Nephron progenitor cell (in vitro differentiated cells): ENCODE data around the gene PIK3C3.
"Not testable (repeated sequence)": the region's sequence is repeated elsewhere in the genome, so short reads cannot be mapped to it uniquely, and the experiment has no call there.

Experiments used
- DNase-seq: peaks from one replicate; pipeline ENCODE4 v3.0.0; 2021
- H3K27ac Mint-ChIP-seq: 2 replicates; pipeline ENCODE4 v1.8.0; 2021; ENCODE audit warnings: mild to moderate bottlenecking, moderate library complexity, mixed read lengths
- H3K27me3 Mint-ChIP-seq: 2 replicates; pipeline ENCODE4 v1.8.0; 2021; ENCODE audit warnings: mild to moderate bottlenecking, low read depth, mixed read lengths; ENCODE audit not compliant: poor library complexity
- H3K36me3 Mint-ChIP-seq: 2 replicates; pipeline ENCODE4 v1.8.0; 2021; ENCODE audit warnings: low read depth, mixed read lengths
- H3K4me1 Mint-ChIP-seq: 2 replicates; pipeline ENCODE4 v1.8.0; 2021; ENCODE audit warnings: mixed read lengths
- H3K4me3 Mint-ChIP-seq: 2 replicates; pipeline ENCODE4 v1.8.0; 2021; ENCODE audit warnings: mild to moderate bottlenecking, moderate library complexity, mixed read lengths
- H3K9me3 Mint-ChIP-seq: 2 replicates; pipeline ENCODE4 v1.8.0; 2021; ENCODE audit warnings: mild to moderate bottlenecking, moderate library complexity, mixed read lengths
- TF ChIP-seq, protein P1 (sequence below): fragments of 200-600 bp; sonication (generic); IDR thresholded peaks from 2 replicates; pipeline ENCODE4 v1.5.0; 2021; ENCODE audit warnings: antibody characterized with exemption

Gene PIK3C3

DNA sequence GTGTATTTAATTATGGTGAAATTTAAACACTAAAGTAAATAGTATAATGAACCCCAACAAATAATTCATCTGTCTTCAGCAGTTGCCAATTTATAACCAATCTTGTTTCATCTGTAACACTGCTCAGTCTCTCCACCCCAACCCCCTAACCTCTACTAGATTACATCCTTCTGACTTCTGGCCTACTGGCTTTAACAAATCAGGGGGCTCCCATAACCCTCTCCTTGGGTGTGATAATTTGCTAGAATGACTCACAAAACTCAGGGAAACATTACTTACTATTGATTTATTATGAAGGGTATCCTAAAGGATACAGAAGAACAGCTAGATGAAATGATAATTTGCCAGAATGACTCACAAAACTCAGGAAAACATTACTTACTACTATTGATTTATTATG, 50.7 kb downstream of the PIK3C3 start:
- TF ChIP-seq, protein P1, sequence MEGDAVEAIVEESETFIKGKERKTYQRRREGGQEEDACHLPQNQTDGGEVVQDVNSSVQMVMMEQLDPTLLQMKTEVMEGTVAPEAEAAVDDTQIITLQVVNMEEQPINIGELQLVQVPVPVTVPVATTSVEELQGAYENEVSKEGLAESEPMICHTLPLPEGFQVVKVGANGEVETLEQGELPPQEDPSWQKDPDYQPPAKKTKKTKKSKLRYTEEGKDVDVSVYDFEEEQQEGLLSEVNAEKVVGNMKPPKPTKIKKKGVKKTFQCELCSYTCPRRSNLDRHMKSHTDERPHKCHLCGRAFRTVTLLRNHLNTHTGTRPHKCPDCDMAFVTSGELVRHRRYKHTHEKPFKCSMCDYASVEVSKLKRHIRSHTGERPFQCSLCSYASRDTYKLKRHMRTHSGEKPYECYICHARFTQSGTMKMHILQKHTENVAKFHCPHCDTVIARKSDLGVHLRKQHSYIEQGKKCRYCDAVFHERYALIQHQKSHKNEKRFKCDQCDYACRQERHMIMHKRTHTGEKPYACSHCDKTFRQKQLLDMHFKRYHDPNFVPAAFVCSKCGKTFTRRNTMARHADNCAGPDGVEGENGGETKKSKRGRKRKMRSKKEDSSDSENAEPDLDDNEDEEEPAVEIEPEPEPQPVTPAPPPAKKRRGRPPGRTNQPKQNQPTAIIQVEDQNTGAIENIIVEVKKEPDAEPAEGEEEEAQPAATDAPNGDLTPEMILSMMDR: no peak
- no peaks in the 10 kb centered on the region for H3K27me3 Mint-ChIP-seq
- DNase-seq: no peak
- peaks cover 69% of the 10 kb centered on the region for H3K36me3 Mint-ChIP-seq
- no peaks in the 10 kb centered on the region for H3K9me3 Mint-ChIP-seq
- H3K4me1 Mint-ChIP-seq: no peaks in the 10 kb centered on the region
- H3K4me3 Mint-ChIP-seq: no peak overlapping the region
- peak overlapping the region; percentile 61 for H3K27ac Mint-ChIP-seq

DNA sequence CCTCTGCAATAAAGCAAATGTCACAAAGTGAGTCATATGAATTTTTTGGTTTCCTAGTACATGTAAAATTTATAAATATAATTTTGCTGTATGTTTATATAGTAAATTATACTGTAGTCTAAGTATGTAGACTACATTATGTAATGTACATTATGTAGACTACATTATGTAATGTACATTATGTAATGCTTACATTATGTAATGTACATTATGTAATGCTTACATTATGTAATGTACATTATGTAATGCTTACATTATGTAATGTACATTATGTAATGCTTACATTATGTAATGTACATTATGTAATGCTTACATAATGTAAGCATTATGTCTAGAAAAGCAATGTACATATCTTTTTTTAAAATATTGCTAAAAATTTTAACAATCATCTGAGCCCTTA, 54.4 kb downstream of the PIK3C3 start:
- H3K27me3 Mint-ChIP-seq, DNase-seq, H3K27ac Mint-ChIP-seq, H3K4me3 Mint-ChIP-seq, H3K4me1 Mint-ChIP-seq, H3K9me3 Mint-ChIP-seq: not testable (repeated sequence)
- H3K36me3 Mint-ChIP-seq: peaks cover 64% of the 10 kb centered on the region

DNA sequence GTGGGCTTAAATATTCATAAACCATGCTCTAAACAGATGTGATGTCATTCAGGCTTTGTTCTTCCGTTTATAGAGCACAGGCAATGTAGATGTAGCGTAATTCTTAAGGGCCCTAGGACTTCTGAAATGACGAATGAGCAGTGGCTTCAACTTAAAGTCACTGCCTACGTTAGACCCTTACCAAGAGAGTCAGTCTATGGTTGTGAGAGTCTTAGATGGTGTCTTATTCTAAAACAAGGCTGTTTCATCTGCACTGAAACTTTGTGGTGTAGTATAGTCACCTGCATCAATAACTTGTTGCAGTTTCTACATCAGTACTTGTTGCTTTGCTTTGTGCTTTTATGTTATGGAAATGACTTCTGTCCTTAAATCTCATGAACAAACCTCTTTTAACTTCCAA, 56.0 kb downstream of the PIK3C3 start:
- TF ChIP-seq, protein P1: no peak
- no peak for DNase-seq
- Mint-ChIP-seq H3K27me3 (no peaks in the 10 kb centered on the region), H3K27ac (no peak overlapping the region), H3K36me3 (peaks cover 61% of the 10 kb centered on the region), H3K4me1 (no peaks in the 10 kb centered on the region), H3K4me3 (no peak overlapping the region), H3K9me3 (no peaks in the 10 kb centered on the region)

DNA sequence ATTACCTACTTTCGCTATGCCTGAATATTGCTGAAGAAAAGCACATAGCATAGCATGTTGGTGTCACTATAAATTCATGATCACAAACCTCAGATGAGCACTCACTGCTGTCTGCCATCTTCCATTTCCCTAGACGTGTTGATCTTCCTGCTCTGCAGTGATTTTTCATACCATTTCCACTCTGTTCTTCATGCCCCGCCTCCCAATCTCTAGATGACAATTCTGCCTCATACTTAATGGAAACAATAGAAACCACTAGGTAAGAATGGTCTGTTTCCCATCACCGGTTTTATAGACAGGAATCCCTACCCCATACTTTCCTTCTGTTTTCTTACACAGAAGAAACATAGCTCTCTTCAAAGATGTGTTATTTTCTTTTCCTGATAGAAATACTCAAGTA, 63.8 kb downstream of the PIK3C3 start:
- TF ChIP-seq, protein P1: no peak
- H3K4me1 Mint-ChIP-seq: peaks cover 10% of the 10 kb centered on the region
- H3K4me3 Mint-ChIP-seq: no peak overlapping the region
- H3K9me3 Mint-ChIP-seq: no peaks in the 10 kb centered on the region
- no peak for DNase-seq
- H3K27ac Mint-ChIP-seq: no peak overlapping the region
- no peaks in the 10 kb centered on the region for H3K27me3 Mint-ChIP-seq
- H3K36me3 Mint-ChIP-seq: peaks cover 27% of the 10 kb centered on the region

DNA sequence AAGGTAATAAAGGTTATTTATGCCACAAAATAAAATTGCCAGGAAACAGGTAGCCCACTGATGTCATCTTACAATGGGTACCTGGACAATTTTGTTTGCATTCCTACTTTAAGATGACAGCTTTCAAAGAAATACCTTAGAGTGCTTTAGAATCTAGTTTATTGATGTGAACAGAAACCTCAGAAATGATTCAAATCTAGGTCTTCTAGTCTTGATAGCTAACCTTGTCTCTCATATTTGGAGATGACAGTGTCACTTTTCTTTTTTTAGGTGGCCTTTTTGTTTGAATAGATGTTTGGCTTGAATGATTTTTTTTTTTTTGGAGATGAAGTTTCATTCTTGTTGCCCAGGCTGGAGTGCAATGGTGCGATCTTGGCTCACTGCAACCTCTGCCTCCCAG, 69.1 kb downstream of the PIK3C3 start:
- H3K9me3 Mint-ChIP-seq: no peaks in the 10 kb centered on the region
- DNase-seq: no peak
- TF ChIP-seq, protein P1: no peak
- H3K36me3 Mint-ChIP-seq: peaks cover 13% of the 10 kb centered on the region
- H3K27me3 Mint-ChIP-seq: no peaks in the 10 kb centered on the region
- no peak overlapping the region for H3K27ac Mint-ChIP-seq
- no peak overlapping the region for H3K4me3 Mint-ChIP-seq
- peaks cover 10% of the 10 kb centered on the region for H3K4me1 Mint-ChIP-seq

DNA sequence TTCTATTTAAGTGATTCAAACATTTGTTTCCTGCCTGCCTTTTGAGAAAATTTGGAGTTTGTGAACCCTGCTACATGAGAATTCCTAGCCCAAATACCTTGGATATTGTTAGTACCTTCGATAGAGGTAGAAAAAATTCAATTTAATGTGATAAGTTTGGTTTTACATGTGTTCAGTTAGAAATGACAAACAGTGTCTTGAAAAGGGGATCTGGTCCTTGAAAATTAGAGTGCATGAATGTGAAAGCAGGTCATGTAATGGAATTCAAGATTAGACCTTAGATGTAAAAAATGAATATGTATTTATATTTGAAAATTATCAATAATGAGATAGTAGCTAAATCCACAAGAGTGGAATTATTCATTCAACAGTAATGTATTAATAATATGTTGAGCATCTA, 70.5 kb downstream of the PIK3C3 start:
- Mint-ChIP-seq H3K4me1 (peaks cover 10% of the 10 kb centered on the region), H3K9me3 (no peaks in the 10 kb centered on the region), H3K36me3 (peaks cover 20% of the 10 kb centered on the region), H3K27ac (peak overlapping the region; percentile 42), H3K27me3 (no peaks in the 10 kb centered on the region), H3K4me3 (no peak overlapping the region)
- TF ChIP-seq, protein P1: no peak
- DNase-seq: no peak
